A549 treated with CpdA at 1 μM for 4 hours (cell line): Measurements from ENCODE around the gene LY6G6F. TPM values are rescaled to one million over a fixed set of nuclear protein-coding genes. Genes with fewer than 3 reads are reported as not detected.

Source experiments
- total RNA-seq: library from RNA; stranded (reverse); fragments of 200-300 nt; extraction: Qiagen RNA extraction; gene quantifications from 5 replicates; pipeline ENCODE4 v1.2.3, GENCODE V29; 2022; ENCODE audit warnings: low read depth

The LY6G6F gene
- not detected in 5 replicates for total RNA-seq

GRCh38 chr6:31706599-31706998 is at the start of gene LY6G6F:
LY6G6F (plus strand) TSS chr6:31706866; CDS start chr6:31706907, 41 bp downstream.

DNA sequence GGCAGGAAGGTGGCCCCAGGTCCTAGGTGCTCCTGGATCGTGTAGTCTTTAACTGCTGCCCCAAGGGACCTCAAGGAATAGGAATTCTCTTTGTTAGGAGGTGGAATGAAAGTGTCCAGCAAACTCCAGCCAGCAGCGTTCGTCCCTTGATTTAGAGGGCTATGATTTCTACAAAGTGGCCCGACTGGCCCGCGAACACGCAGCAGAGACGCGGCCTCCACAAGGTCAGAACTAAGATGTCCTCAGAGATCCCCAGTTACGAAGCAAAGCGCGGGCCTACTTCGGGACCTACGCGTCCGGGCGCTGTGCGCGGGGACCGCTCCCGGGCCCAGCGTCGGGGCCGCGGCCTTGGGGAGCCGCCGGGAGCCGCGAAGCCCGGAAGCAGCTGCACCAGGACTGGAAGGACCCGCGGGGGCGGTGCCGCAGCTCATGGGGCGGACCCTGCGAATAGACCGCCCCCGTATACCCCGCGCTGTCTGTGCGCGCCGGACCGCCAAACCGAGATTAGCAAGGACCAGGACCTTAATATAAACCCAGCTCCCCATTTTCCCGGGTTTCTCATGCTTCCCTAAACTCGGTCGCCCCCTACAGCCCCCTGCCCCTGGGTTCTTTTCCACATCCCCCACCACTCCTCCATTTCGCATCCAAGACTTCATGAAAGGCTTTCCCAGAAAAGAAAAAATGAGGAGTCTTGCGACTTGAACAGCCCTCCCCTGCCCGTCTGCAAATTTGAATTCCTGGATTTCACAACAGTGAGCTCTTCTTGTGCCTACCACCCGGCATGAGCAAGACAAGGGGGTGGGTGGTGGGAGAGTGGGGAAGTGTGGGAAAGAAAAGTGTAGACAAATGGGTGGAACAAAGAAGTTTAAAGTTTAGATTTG is 46.0 kb upstream of the LY6G6F start, which contains the start of gene C6orf47:
Gene C6orf47, minus strand, starts transcription at position 398 of the 881 bp plus-strand sequence. CDS start 831 bp downstream, outside the sequence.

GRCh38 chr6:31664790-31665500 is 41.7 kb upstream of the LY6G6F start, which contains the start of gene GPANK1:
GPANK1 (minus strand) TSS chr6:31664997; CDS start chr6:31664478, 519 bp downstream.

DNA sequence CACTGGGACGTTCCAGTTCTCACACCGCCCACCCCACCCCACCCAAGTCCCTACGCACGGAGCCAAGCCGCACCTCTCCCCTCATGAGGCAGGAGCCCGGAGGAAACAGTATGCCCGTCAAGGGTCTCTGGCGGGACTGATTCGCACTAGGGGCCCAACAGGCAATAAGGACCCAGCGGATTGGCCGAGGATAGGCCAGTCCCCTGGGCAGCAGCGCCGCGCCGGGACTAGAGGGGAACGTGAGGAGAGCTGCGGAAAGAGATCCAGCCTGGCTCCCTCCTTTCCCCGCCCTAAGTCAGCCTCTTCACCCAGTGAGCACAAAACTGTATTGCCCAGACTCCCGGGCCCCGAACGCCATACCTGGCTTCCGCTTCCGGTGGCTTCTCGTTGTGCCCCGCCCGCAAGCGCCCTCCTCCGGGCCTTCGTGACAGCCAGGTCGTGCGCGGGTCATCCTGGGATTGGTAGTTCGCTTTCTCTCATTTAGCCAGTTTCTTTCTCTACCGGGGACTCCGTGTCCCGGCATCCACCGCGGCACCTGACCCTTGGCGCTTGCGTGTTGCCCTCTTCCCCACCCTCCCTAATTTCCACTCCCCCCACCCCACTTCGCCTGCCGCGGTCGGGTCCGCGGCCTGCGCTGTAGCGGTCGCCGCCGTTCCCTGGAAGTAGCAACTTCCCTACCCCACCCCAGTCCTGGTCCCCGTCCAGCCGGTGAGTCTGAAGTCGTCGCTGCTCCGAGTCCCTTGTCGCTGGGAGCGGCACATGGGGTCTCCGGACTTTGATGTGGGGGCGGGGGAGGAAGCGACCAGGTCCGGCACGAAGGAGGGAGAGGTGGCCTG is 40.9 kb upstream of the LY6G6F start, which contains the start of gene CSNK2B:
Gene CSNK2B, plus strand, starts transcription at position 580 of the 836 bp plus-strand sequence. CDS start 752 bp downstream, outside the sequence.

DNA sequence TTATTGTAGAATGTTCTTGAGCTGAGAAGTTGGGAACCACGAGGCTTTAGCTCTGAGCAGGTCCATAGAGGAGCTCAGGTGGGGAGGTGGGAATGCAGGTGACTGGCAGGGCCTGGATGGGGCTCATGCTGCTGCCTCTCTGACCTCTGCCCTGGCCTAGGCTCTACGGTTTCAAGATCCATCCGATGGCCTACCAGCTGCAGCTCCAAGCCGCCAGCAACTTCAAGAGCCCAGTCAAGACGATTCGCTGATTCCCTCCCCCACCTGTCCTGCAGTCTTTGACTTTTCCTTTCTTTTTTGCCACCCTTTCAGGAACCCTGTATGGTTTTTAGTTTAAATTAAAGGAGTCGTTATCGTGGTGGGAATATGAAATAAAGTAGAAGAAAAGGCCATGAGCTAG is 37.0 kb upstream of the LY6G6F start, which contains the start of gene LY6G5B:
Gene LY6G5B, plus strand, starts transcription at position 301 of the 400 bp plus-strand sequence. CDS start 975 bp downstream, outside the sequence.

GRCh38 chr6:31680226-31681134 is 26.2 kb upstream of the LY6G6F start, which contains the start of gene LY6G5C:
LY6G5C (minus strand) TSS chr6:31681067; CDS start chr6:31680373, 694 bp downstream.

GRCh38 chr6:31702819-31703716 is 3.6 kb upstream of the LY6G6F start, which contains the start of gene ABHD16A:
ABHD16A (minus strand) TSS chr6:31703324; CDS start chr6:31703281, 43 bp downstream.

DNA sequence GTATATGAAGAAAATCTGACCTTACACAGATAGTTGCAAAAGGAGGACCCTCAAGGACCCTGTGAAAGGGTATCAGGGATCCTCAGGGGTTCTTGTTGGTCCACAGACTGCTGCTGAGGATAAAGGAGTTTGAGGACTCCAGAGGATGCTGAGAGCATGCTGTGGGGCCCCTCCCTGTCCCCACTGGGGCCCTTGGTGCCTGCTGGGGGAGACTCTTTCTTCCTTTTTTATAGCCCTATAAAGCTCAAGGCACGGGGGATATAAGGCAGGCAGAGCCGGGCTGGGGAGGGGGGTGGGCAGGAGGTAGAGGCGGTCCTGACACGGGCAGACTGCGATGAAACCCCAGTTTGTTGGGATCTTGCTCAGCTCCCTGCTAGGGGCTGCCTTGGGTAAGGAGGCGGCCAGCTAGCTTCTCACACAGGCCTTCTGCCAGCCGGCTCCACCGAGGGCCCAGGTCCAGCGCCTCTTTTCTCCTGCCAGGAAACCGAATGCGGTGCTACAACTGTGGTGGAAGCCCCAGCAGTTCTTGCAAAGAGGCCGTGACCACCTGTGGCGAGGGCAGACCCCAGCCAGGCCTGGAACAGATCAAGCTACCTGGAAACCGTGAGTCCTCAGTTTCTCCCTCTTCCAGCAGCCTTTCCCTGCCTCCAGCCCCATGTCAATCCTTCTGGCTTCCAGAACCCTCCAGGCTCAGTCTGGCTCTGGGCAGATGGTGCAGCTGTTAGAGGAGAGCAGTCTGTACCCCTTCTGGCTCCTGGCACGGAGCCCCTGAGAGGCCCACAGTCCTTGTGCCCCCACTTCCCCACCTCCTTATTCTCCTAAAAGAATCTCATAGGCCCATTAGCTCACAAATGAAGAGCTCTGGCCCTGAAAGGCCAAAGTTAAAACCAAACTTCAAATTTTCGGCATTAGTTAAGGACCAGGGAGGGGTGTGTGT is 8.6 kb downstream of the LY6G6F start, which contains the start of gene LY6G6D:
Gene LY6G6D, plus strand, starts transcription at position 327 of the 937 bp plus-strand sequence. Its CDS starts 8 bp downstream, at position 335.

GRCh38 chr6:31721351-31722020 is 14.8 kb downstream of the LY6G6F start, which contains the start of gene LY6G6C:
LY6G6C (minus strand) TSS chr6:31721746; CDS start chr6:31721679, 67 bp downstream.

GRCh38 chr6:31723245-31723979 is 16.7 kb downstream of the LY6G6F start, which contains the start of gene MPIG6B:
MPIG6B (plus strand) TSS chr6:31723373; CDS start chr6:31723384, 11 bp downstream.

DNA sequence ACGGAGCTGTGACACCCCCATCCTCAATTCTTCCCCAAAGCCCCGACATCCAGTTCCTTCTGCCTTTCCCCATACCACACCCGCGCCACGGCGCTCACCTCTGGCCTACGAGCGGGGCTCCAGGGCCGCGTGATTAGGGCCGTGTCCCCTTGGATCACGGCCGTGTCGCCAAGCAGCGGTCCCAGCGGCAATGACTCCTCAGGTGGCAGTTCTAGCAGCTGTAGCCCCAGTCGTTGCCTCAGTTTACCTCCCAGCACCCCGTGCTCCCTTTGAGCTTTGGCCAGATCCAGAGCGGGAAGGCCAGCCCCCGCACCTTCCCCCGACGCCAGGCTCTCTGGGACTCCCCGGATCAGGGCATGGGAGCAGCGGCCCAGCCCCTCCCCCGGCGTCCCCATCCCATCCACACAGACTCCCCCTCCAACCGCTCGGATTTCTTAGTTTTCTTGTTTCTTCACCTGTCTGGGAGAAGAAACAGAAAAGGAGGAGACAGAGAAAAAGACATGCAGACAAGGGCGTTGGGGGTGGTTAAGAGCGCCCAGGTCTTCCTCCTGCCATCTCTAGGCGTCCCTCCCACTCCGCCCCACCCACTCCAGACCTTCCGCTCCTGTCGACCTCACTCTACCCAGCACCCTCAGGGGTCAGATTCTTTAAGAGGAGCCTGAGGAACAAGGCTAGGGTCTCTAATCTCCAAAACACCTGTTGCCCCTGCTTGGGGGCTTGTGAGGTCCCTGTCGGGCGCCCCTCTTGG is 22.3 kb downstream of the LY6G6F start, which contains the start of gene DDAH2:
Gene DDAH2, minus strand, starts transcription at position 533 of the 748 bp plus-strand sequence. Its CDS starts 138 bp downstream, at position 395.

GRCh38 chr6:31736021-31736767 is 29.5 kb downstream of the LY6G6F start, which contains the start of gene CLIC1:
CLIC1 (minus strand) TSS chr6:31736530; CDS start chr6:31736300, 230 bp downstream.

DNA sequence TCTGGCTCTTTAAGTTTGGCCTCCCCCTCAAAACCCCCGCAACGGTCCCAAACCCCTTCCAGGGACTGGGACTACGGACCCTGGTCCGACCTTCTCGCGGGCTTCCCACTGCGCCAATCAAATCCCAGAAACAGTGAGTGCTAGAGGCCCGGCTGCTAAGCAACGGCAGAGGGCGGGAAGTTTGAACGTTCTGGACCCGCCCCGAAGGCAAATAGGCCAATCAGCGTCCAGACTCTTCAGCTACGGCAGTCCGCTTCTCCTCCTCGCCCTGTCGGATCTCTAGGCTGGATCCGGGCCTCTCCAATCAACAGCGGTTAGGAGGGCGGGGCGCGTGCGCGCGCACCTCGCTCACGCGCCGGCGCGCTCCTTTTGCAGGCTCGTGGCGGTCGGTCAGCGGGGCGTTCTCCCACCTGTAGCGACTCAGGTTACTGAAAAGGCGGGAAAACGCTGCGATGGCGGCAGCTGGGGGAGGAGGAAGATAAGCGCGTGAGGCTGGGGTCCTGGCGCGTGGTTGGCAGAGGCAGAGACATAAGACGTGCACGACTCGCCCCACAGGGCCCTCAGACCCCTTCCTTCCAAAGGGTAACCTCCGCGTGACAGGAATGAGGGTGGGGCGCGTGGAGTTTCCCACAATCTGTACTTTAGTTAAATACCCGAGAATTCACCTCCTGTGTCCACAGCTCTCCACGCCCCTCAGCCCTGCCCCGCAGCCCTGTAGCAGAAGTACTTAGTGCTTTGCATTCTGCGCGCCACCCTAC is 33.2 kb downstream of the LY6G6F start, which contains the start of gene MSH5:
Gene MSH5, plus strand, starts transcription at position 367 of the 758 bp plus-strand sequence. CDS start 462 bp downstream, outside the sequence.

